ENCODE results near the gene CLSTN2.

Gene CLSTN2

DNA sequence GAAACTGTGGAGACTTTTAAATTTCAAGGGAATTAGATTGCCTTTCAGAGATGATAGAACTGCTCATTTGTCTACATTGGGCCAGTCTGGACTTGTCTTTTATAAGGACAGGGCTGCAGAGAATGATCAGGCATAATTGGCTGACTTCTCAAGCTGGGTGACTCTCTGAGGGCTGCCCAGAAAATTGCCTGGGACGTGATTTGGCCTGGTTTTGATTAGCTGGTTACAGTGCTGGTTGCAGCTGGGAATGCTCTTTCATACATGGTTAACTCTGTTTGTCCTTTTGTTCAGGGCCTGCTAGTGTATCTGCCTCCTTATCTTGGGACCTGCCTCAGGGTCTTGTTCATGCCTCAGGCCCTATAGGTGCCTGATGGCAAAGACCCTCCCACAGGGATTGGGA is 245.6 kb downstream of the CLSTN2 start:
- TF ChIP-seq, protein P1, sequence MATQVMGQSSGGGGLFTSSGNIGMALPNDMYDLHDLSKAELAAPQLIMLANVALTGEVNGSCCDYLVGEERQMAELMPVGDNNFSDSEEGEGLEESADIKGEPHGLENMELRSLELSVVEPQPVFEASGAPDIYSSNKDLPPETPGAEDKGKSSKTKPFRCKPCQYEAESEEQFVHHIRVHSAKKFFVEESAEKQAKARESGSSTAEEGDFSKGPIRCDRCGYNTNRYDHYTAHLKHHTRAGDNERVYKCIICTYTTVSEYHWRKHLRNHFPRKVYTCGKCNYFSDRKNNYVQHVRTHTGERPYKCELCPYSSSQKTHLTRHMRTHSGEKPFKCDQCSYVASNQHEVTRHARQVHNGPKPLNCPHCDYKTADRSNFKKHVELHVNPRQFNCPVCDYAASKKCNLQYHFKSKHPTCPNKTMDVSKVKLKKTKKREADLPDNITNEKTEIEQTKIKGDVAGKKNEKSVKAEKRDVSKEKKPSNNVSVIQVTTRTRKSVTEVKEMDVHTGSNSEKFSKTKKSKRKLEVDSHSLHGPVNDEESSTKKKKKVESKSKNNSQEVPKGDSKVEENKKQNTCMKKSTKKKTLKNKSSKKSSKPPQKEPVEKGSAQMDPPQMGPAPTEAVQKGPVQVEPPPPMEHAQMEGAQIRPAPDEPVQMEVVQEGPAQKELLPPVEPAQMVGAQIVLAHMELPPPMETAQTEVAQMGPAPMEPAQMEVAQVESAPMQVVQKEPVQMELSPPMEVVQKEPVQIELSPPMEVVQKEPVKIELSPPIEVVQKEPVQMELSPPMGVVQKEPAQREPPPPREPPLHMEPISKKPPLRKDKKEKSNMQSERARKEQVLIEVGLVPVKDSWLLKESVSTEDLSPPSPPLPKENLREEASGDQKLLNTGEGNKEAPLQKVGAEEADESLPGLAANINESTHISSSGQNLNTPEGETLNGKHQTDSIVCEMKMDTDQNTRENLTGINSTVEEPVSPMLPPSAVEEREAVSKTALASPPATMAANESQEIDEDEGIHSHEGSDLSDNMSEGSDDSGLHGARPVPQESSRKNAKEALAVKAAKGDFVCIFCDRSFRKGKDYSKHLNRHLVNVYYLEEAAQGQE (IDR thresholded peaks at IDR 0.05; ENCODE audit: insufficient read depth in 1 of 2, low read depth in 2 of 2, low read length in 2 of 2), result no peak
- TF ChIP-seq SIN3A (IDR thresholded peaks at IDR 0.05; ENCODE audit: borderline replicate concordance, insufficient read depth, low read length) (no peak), POLR2AphosphoS5 (IDR thresholded peaks at IDR 0.05; ENCODE audit: low read depth, low read length) (no peak), FOXP2 (optimal IDR thresholded peaks at IDR 0.05; ENCODE audit: borderline replicate concordance, extremely low read depth, extremely low read length, insufficient read depth) (no peak), TAF1 (IDR thresholded peaks at IDR 0.05; ENCODE audit: borderline replicate concordance, insufficient read depth, low read length) (no peak)

- TF ChIP-seq SIN3A (IDR thresholded peaks at IDR 0.05; ENCODE audit: borderline replicate concordance, insufficient read depth, low read length) (no peak), FOXP2 (optimal IDR thresholded peaks at IDR 0.05; ENCODE audit: borderline replicate concordance, extremely low read depth, extremely low read length, insufficient read depth) (no peak), TAF1 (IDR thresholded peaks at IDR 0.05; ENCODE audit: borderline replicate concordance, insufficient read depth, low read length) (no peak), POLR2AphosphoS5 (IDR thresholded peaks at IDR 0.05; ENCODE audit: low read depth, low read length) (no peak)
- TF ChIP-seq, protein P1 (IDR thresholded peaks at IDR 0.05; ENCODE audit: insufficient read depth in 1 of 2, low read depth in 2 of 2, low read length in 2 of 2), result no peak
Observed at GRCh38 chr3:140185375-140185774, 250.4 kb downstream of the CLSTN2 start.

- TF ChIP-seq, protein P1 (IDR thresholded peaks at IDR 0.05; ENCODE audit: insufficient read depth in 1 of 2, low read depth in 2 of 2, low read length in 2 of 2), result no peak
- no peak for TF ChIP-seq POLR2AphosphoS5 (IDR thresholded peaks at IDR 0.05; ENCODE audit: low read depth, low read length)
- TF ChIP-seq TAF1 (IDR thresholded peaks at IDR 0.05; ENCODE audit: borderline replicate concordance, insufficient read depth, low read length), result no peak
- TF ChIP-seq FOXP2 (optimal IDR thresholded peaks at IDR 0.05; ENCODE audit: borderline replicate concordance, extremely low read depth, extremely low read length, insufficient read depth), result no peak
- TF ChIP-seq SIN3A (IDR thresholded peaks at IDR 0.05; ENCODE audit: borderline replicate concordance, insufficient read depth, low read length), result no peak
Observed at GRCh38 chr3:140186421-140186920, 251.5 kb downstream of the CLSTN2 start.

- TF ChIP-seq SIN3A (IDR thresholded peaks at IDR 0.05; ENCODE audit: borderline replicate concordance, insufficient read depth, low read length), result no peak
Observed at GRCh38 chr3:140187028-140187427, 252.0 kb downstream of the CLSTN2 start.

DNA sequence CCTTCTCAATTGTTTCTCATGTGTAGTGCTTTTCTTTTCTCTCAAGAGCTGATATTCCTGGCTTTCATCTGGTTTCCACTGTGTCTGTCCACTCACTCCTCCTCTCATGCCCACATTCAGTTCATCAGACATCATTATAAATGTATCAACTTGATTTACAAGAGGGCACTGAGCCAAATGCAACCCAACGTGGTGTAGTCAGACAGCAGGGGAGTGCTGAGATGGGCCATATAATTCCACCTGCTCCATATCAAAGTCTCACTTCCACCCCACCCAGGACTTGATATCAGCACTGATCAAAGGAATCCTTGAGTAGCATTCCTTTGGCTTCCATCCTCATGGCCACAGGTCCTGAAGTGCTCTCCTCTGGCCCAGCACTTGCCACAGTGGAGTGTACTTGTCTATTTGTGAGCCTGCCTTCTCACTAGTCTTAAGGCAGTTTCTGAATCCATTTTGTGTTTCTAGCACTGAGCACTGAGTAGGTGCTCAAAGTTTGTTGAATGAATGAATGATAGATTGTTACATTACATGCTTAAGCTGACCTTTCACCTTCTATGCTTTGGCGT is 252.8 kb downstream of the CLSTN2 start:
- no peak for TF ChIP-seq SIN3A (IDR thresholded peaks at IDR 0.05; ENCODE audit: borderline replicate concordance, insufficient read depth, low read length)
- TF ChIP-seq POLR2AphosphoS5 (IDR thresholded peaks at IDR 0.05; ENCODE audit: low read depth, low read length), result no peak
- TF ChIP-seq TAF1 (IDR thresholded peaks at IDR 0.05; ENCODE audit: borderline replicate concordance, insufficient read depth, low read length), result no peak
- TF ChIP-seq FOXP2 (optimal IDR thresholded peaks at IDR 0.05; ENCODE audit: borderline replicate concordance, extremely low read depth, extremely low read length, insufficient read depth), result no peak
- TF ChIP-seq, protein P1 (IDR thresholded peaks at IDR 0.05; ENCODE audit: insufficient read depth in 1 of 2, low read depth in 2 of 2, low read length in 2 of 2), result no peak
